SK-N-SH treated with all-trans-retinoic acid at 6 μM for 48 hours (cell line): ENCODE results near the gene MGMT.

Source experiments
- ATAC-seq: fragments of 200-7000 bp; cut with Tn5 transposase; 3 replicates; pipeline ENCODE4 v1.9.1; 2020; ENCODE audit warnings: mild to moderate bottlenecking, moderate library complexity
- ARNTL ChIP-seq: fragments of 450-650 bp; formaldehyde crosslinking; IDR thresholded peaks from 2 replicates; pipeline ENCODE4 v1.5.0; 2020; ENCODE audit warnings: low read depth, mild to moderate bottlenecking, moderate library complexity, borderline replicate concordance
- BACH2 ChIP-seq: fragments of 250-450 bp; sonication (Bioruptor Pico); IDR thresholded peaks from 2 replicates; pipeline ENCODE4 v1.9.0; 2021; ENCODE audit warnings: mild to moderate bottlenecking, borderline replicate concordance
- CREB5 ChIP-seq: fragments of 250-450 bp; sonication (Bioruptor Pico); IDR thresholded peaks from 2 replicates; pipeline ENCODE4 v1.5.1; 2020; ENCODE audit warnings: low read depth, mild to moderate bottlenecking, moderate library complexity
- CSDC2 ChIP-seq: fragments of 250-450 bp; sonication (Bioruptor Pico); IDR thresholded peaks from 2 replicates; pipeline ENCODE4 v1.5.0; 2020; ENCODE audit warnings: mild to moderate bottlenecking, moderate library complexity
- CSRNP3 ChIP-seq: fragments of 250-450 bp; sonication (Bioruptor Pico); IDR thresholded peaks from 2 replicates; pipeline ENCODE4 v1.5.1; 2021; ENCODE audit warnings: mild to moderate bottlenecking, moderate library complexity
- ESRRG ChIP-seq: fragments of 250-450 bp; sonication (Bioruptor Pico); IDR thresholded peaks from 2 replicates; pipeline ENCODE4 v1.6.1; 2021; ENCODE audit warnings: mild to moderate bottlenecking
- GLIS3 ChIP-seq: fragments of 250-450 bp; sonication (Bioruptor Pico); IDR thresholded peaks from 2 replicates; pipeline ENCODE4 v1.5.0; 2020; ENCODE audit warnings: mild to moderate bottlenecking, moderate library complexity
- ISL1 ChIP-seq: fragments of 250-450 bp; sonication (Bioruptor Pico); IDR thresholded peaks from 2 replicates; pipeline ENCODE4 v2.1.2; 2022; ENCODE audit warnings: mild to moderate bottlenecking, moderate library complexity
- PATZ1 ChIP-seq: fragments of 250-450 bp; sonication (Bioruptor Pico); IDR thresholded peaks from 2 replicates; pipeline ENCODE4 v1.8.0; 2020; ENCODE audit warnings: mild to moderate bottlenecking, moderate library complexity, borderline replicate concordance
- POU6F1 ChIP-seq: fragments of 250-450 bp; sonication (Bioruptor Pico); IDR thresholded peaks from 2 replicates; pipeline ENCODE4 v1.8.0; 2021; ENCODE audit warnings: low read depth, mild to moderate bottlenecking, moderate library complexity, borderline replicate concordance
- PPARA ChIP-seq: fragments of 250-450 bp; sonication (Bioruptor Pico); IDR thresholded peaks from 2 replicates; pipeline ENCODE4 v1.5.0; 2020; ENCODE audit warnings: mild to moderate bottlenecking, borderline replicate concordance
- RARB ChIP-seq: fragments of 250-450 bp; sonication (Bioruptor Pico); IDR thresholded peaks from 2 replicates; pipeline ENCODE4 v1.8.0; 2021; ENCODE audit warnings: mild to moderate bottlenecking, moderate library complexity
- SNAI2 ChIP-seq: fragments of 250-450 bp; sonication (Bioruptor Pico); IDR thresholded peaks from 2 replicates; pipeline ENCODE4 v1.5.0; 2020; ENCODE audit warnings: mild to moderate bottlenecking, moderate library complexity
- TCF4 ChIP-seq: fragments of 250-450 bp; sonication (Bioruptor Pico); IDR thresholded peaks from 2 replicates; pipeline ENCODE4 v1.8.0; 2021; ENCODE audit warnings: mild to moderate bottlenecking, moderate library complexity, borderline replicate concordance
- TSHZ2 ChIP-seq: fragments of 250-450 bp; sonication (Bioruptor Pico); IDR thresholded peaks from 2 replicates; pipeline ENCODE4 v1.5.0; 2020; ENCODE audit warnings: mild to moderate bottlenecking, moderate library complexity
- ZC3H10 ChIP-seq: fragments of 250-450 bp; sonication (Bioruptor Pico); IDR thresholded peaks from 2 replicates; pipeline ENCODE4 v1.5.1; 2021; ENCODE audit warnings: mild to moderate bottlenecking, moderate library complexity
- ZFP3 ChIP-seq: fragments of 250-450 bp; sonication (Bioruptor Pico); IDR thresholded peaks from 2 replicates; pipeline ENCODE4 v1.5.0; 2020; ENCODE audit warnings: mild to moderate bottlenecking, moderate library complexity
- ZFP30 ChIP-seq: fragments of 450-650 bp; formaldehyde crosslinking; IDR thresholded peaks from 2 replicates; pipeline ENCODE4 v1.5.0; 2022; ENCODE audit warnings: mild to moderate bottlenecking, moderate library complexity
- ZNF565 ChIP-seq: fragments of 450-650 bp; formaldehyde crosslinking; conservative IDR thresholded peaks from 2 replicates; pipeline ENCODE4 v1.5.0; 2020; ENCODE audit warnings: low read depth, mild to moderate bottlenecking, moderate library complexity
- ZNF70 ChIP-seq: fragments of 450-650 bp; formaldehyde crosslinking; IDR thresholded peaks from 2 replicates; pipeline ENCODE4 v1.5.0; 2020; ENCODE audit warnings: mild to moderate bottlenecking, moderate library complexity
- ZNF8 ChIP-seq: fragments of 450-650 bp; formaldehyde crosslinking; IDR thresholded peaks from 2 replicates; pipeline ENCODE4 v1.5.0; 2020; ENCODE audit warnings: mild to moderate bottlenecking, moderate library complexity

The MGMT gene

GRCh38 chr10:129421399-129422010 lies 45.5 kb upstream of the MGMT start:
- ATAC-seq = no peak
- TF ChIP-seq ESRRG = no peak
- TF ChIP-seq, all 23 proteins: peak for 0

- TF ChIP-seq CSDC2 (CRISPR knock-in tag) = no peak
- TF ChIP-seq GLIS3 (CRISPR knock-in tag) = no peak
- TF ChIP-seq ZFP30 (CRISPR knock-in tag) = no peak
- TF ChIP-seq ZNF70 (CRISPR knock-in tag) = no peak
- no peak for TF ChIP-seq ZFP3 (CRISPR knock-in tag)
- no peak for TF ChIP-seq ZNF565
- no peak for TF ChIP-seq ESRRG
- TF ChIP-seq PPARA (CRISPR knock-in tag) = no peak
- no peak for TF ChIP-seq TCF4 (CRISPR knock-in tag)
- TF ChIP-seq ZC3H10 (CRISPR knock-in tag) = no peak
- no peak for TF ChIP-seq CSRNP3 (CRISPR knock-in tag)
- TF ChIP-seq ISL1 = no peak
- no peak for TF ChIP-seq SNAI2 (CRISPR knock-in tag)
- TF ChIP-seq CREB5 (CRISPR knock-in tag) = no peak
- no peak for TF ChIP-seq ARNTL (CRISPR knock-in tag)
- no peak for ATAC-seq
These were observed 42.1 kb upstream of the MGMT start for GRCh38 chr10:129424978-129425377.

- no peak for ATAC-seq
- TF ChIP-seq ZNF565 (no peak), ESRRG (no peak), CREB5 (CRISPR knock-in tag) (no peak), ZFP3 (CRISPR knock-in tag) (no peak), ARNTL (CRISPR knock-in tag) (no peak), GLIS3 (CRISPR knock-in tag) (no peak), ISL1 (no peak), PATZ1 (CRISPR knock-in tag) (no peak), TSHZ2 (CRISPR knock-in tag) (no peak), SNAI2 (CRISPR knock-in tag) (no peak), BACH2 (CRISPR knock-in tag) (no peak), RARB (CRISPR knock-in tag) (no peak), ZC3H10 (CRISPR knock-in tag) (no peak), PPARA (CRISPR knock-in tag) (no peak), POU6F1 (CRISPR knock-in tag) (no peak), ZNF8 (CRISPR knock-in tag) (no peak), CSRNP3 (CRISPR knock-in tag) (no peak), ZFP30 (CRISPR knock-in tag) (no peak)
These were observed 40.4 kb upstream of the MGMT start for GRCh38 chr10:129426606-129427005.
